Tibial nerve (tissue), 4 donors: ENCODE data around the gene RGPD4. TPM values are rescaled to one million over a fixed set of nuclear protein-coding genes. Genes with fewer than 3 reads are reported as not detected.

Experiments
- DNase-seq, 2 donors: peaks; one replicate each; pipeline ENCODE4 v3.0.0-alpha.2; 2019; ENCODE audit warnings: low spot score in 2 of 2
- H3K27ac ChIP-seq, 4 donors: fragments of 200-600 bp; sonication (generic) in 3 of 4; one replicate each; pipeline ENCODE4 v1.5.1; 2017 to 2019; ENCODE audit warnings: mild to moderate bottlenecking in 1 of 4
- H3K27me3 ChIP-seq, 2 donors: fragments of 200-600 bp; sonication (generic) in 1 of 2; one replicate each; pipeline versions ENCODE4 v1.5.1 to v1.6.0; 2017 to 2019
- H3K36me3 ChIP-seq, 3 donors: fragments of 200-600 bp; sonication (generic); one replicate each; pipeline ENCODE4 v1.5.1; 2018 to 2019
- H3K4me1 ChIP-seq, 4 donors: fragments of 200-600 bp; sonication (generic) in 3 of 4; one replicate each; pipeline ENCODE4 v1.5.1; 2017 to 2019
- H3K4me3 ChIP-seq, 4 donors: fragments of 200-600 bp; sonication (generic) in 3 of 4; one replicate each; pipeline ENCODE4 v1.5.1; 2017 to 2019; ENCODE audit warnings: mild to moderate bottlenecking in 1 of 4, moderate library complexity in 1 of 4
- H3K9me3 ChIP-seq, 4 donors: fragments of 200-600 bp; sonication (generic) in 3 of 4; one replicate each; pipeline ENCODE4 v1.5.1; 2017 to 2019
- CTCF ChIP-seq, 5 experiments: fragments of 200-600 bp in 3 of 5; fragments of 450-650 bp in 2 of 5; sonication (generic) in 3 of 5; IDR thresholded peaks; one replicate each; pipeline ENCODE4 v1.5.1; 2016 to 2019; ENCODE audit warnings: antibody characterized with exemption in 5 of 5, mild to moderate bottlenecking in 3 of 5, moderate library complexity in 2 of 5
- EP300 ChIP-seq, 2 donors: sonication (generic); formaldehyde crosslinking; IDR thresholded peaks; one replicate each; pipeline ENCODE4 v1.6.1; 2017; ENCODE audit warnings: antibody characterized with exemption in 2 of 2, mild to moderate bottlenecking in 1 of 2
- POLR2A ChIP-seq, 2 donors: fragments of 450-650 bp; IDR thresholded peaks; one replicate each; pipeline ENCODE4 v1.6.1; 2017; ENCODE audit warnings: antibody characterized with exemption in 2 of 2, mild to moderate bottlenecking in 2 of 2, moderate library complexity in 2 of 2
- WGBS, 2 donors: methylation state at CpG; one replicate each; pipeline ENCODE4 v1.1.5; 2018; 5-methylcytosine and 5-hydroxymethylcytosine counted together
- total RNA-seq, 4 donors: library from RNA; depleted of rRNA; stranded (reverse); fragments of >200 nt; gene quantifications; one replicate each; pipeline ENCODE4 v1.1.0, GENCODE V29; 2016

RGPD4 gene
- total RNA-seq, 4 donors from 2014 or later = not detected

- Histone ChIP-seq H3K27ac (no peak overlapping the region), H3K4me1 (peaks cover 0 to 8% (median 0%) of the 10 kb centered on the region in 4 donors), H3K36me3 (no peaks in the 10 kb centered on the region), H3K9me3 (no peaks in the 10 kb centered on the region), H3K4me3 (no peak overlapping the region), H3K27me3 (no peaks in the 10 kb centered on the region)
- no peak for TF ChIP-seq EP300 (IDR thresholded peaks at IDR 0.05)
- TF ChIP-seq CTCF (IDR thresholded peaks at IDR 0.05) = no peak
- TF ChIP-seq POLR2A (IDR thresholded peaks at IDR 0.05) = no peak
- 81 to 85% methylated on average over 1 of the region's 1 CpG for WGBS, 2 donors
- no peak for DNase-seq
Measured at GRCh38 chr2:107810734-107811133, 16.0 kb upstream of the RGPD4 start.

- DNase-seq = no peak
- H3K9me3 ChIP-seq = no peaks in the 10 kb centered on the region
- H3K27ac ChIP-seq = no peak overlapping the region
- 90 to 95% methylated on average over 2 of the region's 2 CpGs for WGBS, 2 donors
- no peaks in the 10 kb centered on the region for H3K36me3 ChIP-seq
- no peaks in the 10 kb centered on the region for H3K27me3 ChIP-seq
- H3K4me1 ChIP-seq = peaks cover 0 to 8% (median 0%) of the 10 kb centered on the region in 4 donors
- TF ChIP-seq POLR2A (IDR thresholded peaks at IDR 0.05) (no peak), CTCF (IDR thresholded peaks at IDR 0.05) (no peak), EP300 (IDR thresholded peaks at IDR 0.05) (no peak)
- no peak overlapping the region for H3K4me3 ChIP-seq
Measured at GRCh38 chr2:107811411-107811810, 15.3 kb upstream of the RGPD4 start.

- H3K27ac ChIP-seq = no peak overlapping the region
- H3K9me3 ChIP-seq = no peaks in the 10 kb centered on the region
- no peak for TF ChIP-seq EP300 (IDR thresholded peaks at IDR 0.05)
- no peak for TF ChIP-seq POLR2A (IDR thresholded peaks at IDR 0.05)
- TF ChIP-seq CTCF (IDR thresholded peaks at IDR 0.05) = no peak
- no peak overlapping the region for H3K4me3 ChIP-seq
- H3K36me3 ChIP-seq = no peaks in the 10 kb centered on the region
- H3K4me1 ChIP-seq = peaks cover 0 to 8% (median 0%) of the 10 kb centered on the region in 4 donors
- H3K27me3 ChIP-seq = no peaks in the 10 kb centered on the region
- DNase-seq = no peak
- 89 to 91% methylated on average over 5 of the region's 5 CpGs for WGBS, 2 donors
Measured at GRCh38 chr2:107812006-107812405, 14.7 kb upstream of the RGPD4 start.

- Histone ChIP-seq H3K9me3 (no peaks in the 10 kb centered on the region), H3K27me3 (no peaks in the 10 kb centered on the region), H3K27ac (peak overlapping the region in 1 of 4 donors; percentile 28), H3K4me1 (no peaks in the 10 kb centered on the region), H3K36me3 (no peaks in the 10 kb centered on the region), H3K4me3 (no peak overlapping the region)
- TF ChIP-seq POLR2A (IDR thresholded peaks at IDR 0.05) (no peak), CTCF (IDR thresholded peaks at IDR 0.05) (no peak), EP300 (IDR thresholded peaks at IDR 0.05) (no peak)
- no peak for DNase-seq
- WGBS, 2 donors = 38 to 45% methylated on average over 5 of the region's 5 CpGs
Measured at GRCh38 chr2:107817378-107817777, 9.3 kb upstream of the RGPD4 start.

GRCh38 chr2:107822302-107822701, 4.4 kb upstream of the RGPD4 start:
- Histone ChIP-seq H3K4me1 (no peaks in the 10 kb centered on the region), H3K4me3 (no peak overlapping the region), H3K36me3 (no peaks in the 10 kb centered on the region), H3K9me3 (no peaks in the 10 kb centered on the region), H3K27me3 (no peaks in the 10 kb centered on the region), H3K27ac (no peak overlapping the region)
- no peak for DNase-seq
- WGBS, 2 donors = 89 to 96% methylated on average over 4 of the region's 4 CpGs
- no peak for TF ChIP-seq CTCF (IDR thresholded peaks at IDR 0.05)
- no peak for TF ChIP-seq POLR2A (IDR thresholded peaks at IDR 0.05)
- no peak for TF ChIP-seq EP300 (IDR thresholded peaks at IDR 0.05)
